ENCODE measurements around the gene ROPN1L. TPM values are rescaled to one million over a fixed set of nuclear protein-coding genes. Genes with fewer than 3 reads are reported as not detected.

The ROPN1L gene
- total and polyA plus RNA-seq, 2 of the 8 experiments (the other 6 are each of a cell fraction or from before 2014, with no cell fraction given): 0.24 to 0.73 TPM

- no peak for DNase-seq (ENCODE audit: low read depth in 1 of 2, low spot score in 2 of 2)
- H3K27ac ChIP-seq (ENCODE audit: low read depth, low read length): no peak overlapping the region
- WGBS, 2 experiments (ENCODE audit: extremely low coverage in 1 of 2, insufficient coverage in 1 of 2, insufficient read length in 1 of 2, insufficient replicate concordance in 2 of 2, low coverage in 1 of 2, low lambda C conversion rate in 2 of 2, missing lambda C conversion rate in 1 of 2): 96% methylated on average over 1 of the region's 1 CpG; no CpG with 5 or more reads in 1 of the 2 experiments
- ChIA-PET POLR2A (ENCODE audit: partially characterized antibody) (no interaction called here), CTCF (ENCODE audit: partially characterized antibody) (interaction anchor here (1.0 kb wide), 1 partner anchor 20 kb away, joined by 3 read pairs; no protein-coding TSS in a partner anchor)
- no peak for FAIRE-seq
- H2AK5ac ChIP-seq (ENCODE audit: low read depth, low read length): no peak overlapping the region
- no peaks in the 10 kb centered on the region for H3K79me2 ChIP-seq (ENCODE audit: control insufficient read depth in 1 of 2, insufficient read depth in 2 of 2, low read length in 2 of 2)
- no peak overlapping the region for H3K9ac ChIP-seq (replicated peaks in 1 of 4; ENCODE audit: extremely low read depth in 1 of 4, low read depth in 3 of 4, low read length in 3 of 4)
- H3K36me3 ChIP-seq (ENCODE audit: control insufficient read depth in 2 of 4, insufficient read depth in 4 of 4, low read length in 3 of 4): peaks cover 9 to 64% (median 29%) of the 10 kb centered on the region in 4 experiments
- no peak overlapping the region for H3K18ac ChIP-seq (ENCODE audit: extremely low read depth, low read length)
- H2BK5ac ChIP-seq (ENCODE audit: low read depth, low read length): no peak overlapping the region
- H3K23ac ChIP-seq (ENCODE audit: insufficient read length): no peak overlapping the region
- H4K20me1 ChIP-seq (replicated peaks in 1 of 2; ENCODE audit: control insufficient read depth in 1 of 2, insufficient read depth in 2 of 2, low read length in 2 of 2): no peaks in the 10 kb centered on the region
- H2BK12ac ChIP-seq (ENCODE audit: low read depth, low read length): no peak overlapping the region
- no peaks in the 10 kb centered on the region for H3K4me1 ChIP-seq (replicated peaks in 1 of 4; ENCODE audit: control insufficient read depth in 3 of 4, insufficient read depth in 4 of 4, low read length in 3 of 4)
- H3K9me3 ChIP-seq (ENCODE audit: insufficient read depth in 2 of 2, low read depth in 1 of 2, low read length in 1 of 2): no peaks in the 10 kb centered on the region
- H2BK120ac ChIP-seq (replicated peaks; ENCODE audit: low read depth, low read length): no peak overlapping the region
- H2BK15ac ChIP-seq (ENCODE audit: low read length): no peak overlapping the region
- no peak overlapping the region for H2AFZ ChIP-seq (ENCODE audit: low read length)
- no peak overlapping the region for H2BK20ac ChIP-seq (ENCODE audit: low read length)
- H3K79me1 ChIP-seq (ENCODE audit: low read depth, low read length): no peaks in the 10 kb centered on the region
- H4K8ac ChIP-seq (ENCODE audit: extremely low read depth, insufficient read depth, low read length): no peak overlapping the region
- no peak overlapping the region for H3K14ac ChIP-seq (ENCODE audit: insufficient read length)
- H3K27me3 ChIP-seq (replicated peaks in 1 of 4; ENCODE audit: control insufficient read depth in 3 of 4, extremely low read depth in 1 of 4, insufficient read depth in 3 of 4, low read length in 3 of 4): no peaks in the 10 kb centered on the region
- H3K4ac ChIP-seq (replicated peaks; ENCODE audit: insufficient read length, low read depth, low read length): no peak overlapping the region
- no peak overlapping the region for H4K91ac ChIP-seq (replicated peaks; ENCODE audit: insufficient read length, low read length)
- no peak overlapping the region for H3K56ac ChIP-seq (replicated peaks; ENCODE audit: insufficient read length, low read depth, low read length)
- H3K4me2 ChIP-seq (ENCODE audit: insufficient read depth in 1 of 2, low read depth in 2 of 2, low read length in 2 of 2): no peak overlapping the region
- no peaks in the 10 kb centered on the region for H3K23me2 ChIP-seq (ENCODE audit: low read depth, low read length)
- H4K5ac ChIP-seq (ENCODE audit: insufficient read length, low read depth, low read length): no peak overlapping the region
- TF ChIP-seq ATF2 (IDR thresholded peaks at IDR 0.05; ENCODE audit: low read length) (no peak), CEBPB (IDR thresholded peaks at IDR 0.05; ENCODE audit: low read depth, low read length) (no peak), RNF2 (IDR thresholded peaks at IDR 0.05; ENCODE audit: borderline replicate concordance, low read depth, low read length, missing control alignments, poor library complexity, severe bottlenecking) (no peak), RAD21 (IDR thresholded peaks at IDR 0.05 in 1 of 2, conservative IDR thresholded peaks at IDR 0.05 in 1 of 2; ENCODE audit: low read depth in 2 of 2, low read length in 2 of 2) (no peak), ATF3 (IDR thresholded peaks at IDR 0.05; ENCODE audit: insufficient read depth, low read depth, low read length) (no peak), NANOG (IDR thresholded peaks at IDR 0.05; ENCODE audit: insufficient read depth, low read depth, low read length, poor library complexity, severe bottlenecking) (no peak), CHD1 (IDR thresholded peaks at IDR 0.05; ENCODE audit: low read depth, low read length) (no peak), E2F6 (IDR thresholded peaks at IDR 0.05) (no peak), JUND (IDR thresholded peaks at IDR 0.05; ENCODE audit: low read length) (no peak), CREB1 (IDR thresholded peaks at IDR 0.05) (no peak), RFX5 (IDR thresholded peaks at IDR 0.05; ENCODE audit: borderline replicate concordance, low read depth, low read length) (no peak)
- H3K4me3 ChIP-seq (ENCODE audit: extremely low read depth in 1 of 4, insufficient read depth in 2 of 4, low read depth in 3 of 4, low read length in 4 of 4): no peak overlapping the region
Observed at GRCh38 chr5:10403829-10404228, 37.9 kb upstream of the ROPN1L start.

Measured in H1 (cell line).